Transverse colon (tissue), 4 donors: ENCODE data around the gene SPEF2. TPM values are rescaled to one million over a fixed set of nuclear protein-coding genes. Genes with fewer than 3 reads are reported as not detected.

Experiments used
- DNase-seq: peaks from one replicate; pipeline ENCODE4 v3.0.0-alpha.2; 2019
- H3K27ac ChIP-seq, 4 donors: fragments of 200-600 bp; sonication (generic); 2 replicates each; pipeline ENCODE4 v1.5.1; 2016 to 2018; ENCODE audit warnings: inconsistent platforms in 4 of 4
- H3K27me3 ChIP-seq: fragments of 200-600 bp; sonication (generic); 2 replicates; pipeline ENCODE4 v1.5.1; 2017; ENCODE audit warnings: inconsistent platforms
- H3K36me3 ChIP-seq, 4 donors: fragments of 200-600 bp; sonication (generic); 2 replicates each; pipeline ENCODE4 v1.5.1; 2017 to 2019; ENCODE audit warnings: inconsistent platforms in 4 of 4
- H3K4me1 ChIP-seq, 4 donors: fragments of 200-600 bp; sonication (generic); 2 replicates each; pipeline ENCODE4 v1.5.1; 2017 to 2020; ENCODE audit warnings: inconsistent platforms in 4 of 4
- H3K4me3 ChIP-seq, 4 donors: fragments of 200-600 bp; sonication (generic); 1 replicate in 1 of 4; 2 replicates in 3 of 4; pipeline versions ENCODE4 v1.5.1 to v1.6.1; 2017 to 2019; ENCODE audit warnings: inconsistent platforms in 4 of 4
- H3K9me3 ChIP-seq, 2 donors: fragments of 200-600 bp; sonication (generic); 2 replicates each; pipeline ENCODE4 v1.5.1; 2017 to 2019; ENCODE audit warnings: inconsistent platforms in 2 of 2
- EP300 ChIP-seq: sonication (generic); formaldehyde crosslinking; IDR thresholded peaks from one replicate; pipeline ENCODE4 v1.6.1; 2017; ENCODE audit warnings: antibody characterized with exemption, low read depth
- POLR2A ChIP-seq: fragments of 450-650 bp; IDR thresholded peaks from one replicate; pipeline ENCODE4 v1.6.1; 2016; ENCODE audit warnings: antibody characterized with exemption, mild to moderate bottlenecking, moderate library complexity
- POLR2AphosphoS5 ChIP-seq, 3 donors: sonication (generic); formaldehyde crosslinking; IDR thresholded peaks; one replicate each; pipeline ENCODE4 v1.6.1; 2016; ENCODE audit warnings: antibody characterized with exemption in 3 of 3
- WGBS, 2 donors: methylation state at CpG; one replicate each; pipeline ENCODE4 v1.1.5; 2018; ENCODE audit warnings: low coverage in 1 of 2; 5-methylcytosine and 5-hydroxymethylcytosine counted together
- in situ Hi-C, 4 donors: fragments of 200-750 bp; cut with MboI; loops; one replicate each; pipeline versions ENCODE4 v1.15.0 to v1.15.1; 2017; ENCODE audit warnings: low sequenced_read_pairs in 3 of 4, low pct_ligation_motif_present in 1 of 4, low pct_unique_long_range_greater_than_20kb in 1 of 4
- intact Hi-C: fragments of 100-400 bp; cut with DNase I; formaldehyde crosslinking; loops from one replicate; pipeline ENCODE4 v1.15.1; 2023; ENCODE audit warnings: low total_unique reads
- total RNA-seq, 4 donors: library from RNA; depleted of rRNA; stranded (reverse); fragments of >200 nt; gene quantifications; one replicate each; pipeline ENCODE4 v1.1.0, GENCODE V29; 2016
- TF ChIP-seq, protein P1 (sequence below), 5 experiments: fragments of 200-600 bp in 3 of 5; fragments of 450-650 bp in 2 of 5; sonication (generic) in 3 of 5; IDR thresholded peaks; 1 replicate in 2 of 5; 2 replicates in 3 of 5; pipeline ENCODE4 v1.5.1; 2016 to 2017; ENCODE audit warnings: antibody characterized with exemption in 5 of 5, inconsistent platforms in 3 of 5, mild to moderate bottlenecking in 2 of 5, moderate library complexity in 1 of 5

The SPEF2 gene
- total RNA-seq, 4 donors from 2014 or later: 2.4 to 9.4 (median 5.1) TPM; not detected in 1

GRCh38 chr5:35644543-35644942, 26.9 kb downstream of the SPEF2 start:
- H3K36me3 ChIP-seq: no peaks in the 10 kb centered on the region
- in situ Hi-C loops (loop anchor here in 1 of 4 donors (25.0 kb wide), 1 partner anchor 268 kb away; no protein-coding TSS in a partner anchor), intact Hi-C loops (no loop called here)
- WGBS, 2 donors: 97% methylated on average over 3 of the region's 3 CpGs; no CpG with 5 or more reads in 1 of the 2 donors
- H3K27ac ChIP-seq: no peak overlapping the region
- H3K27me3 ChIP-seq: no peaks in the 10 kb centered on the region
- H3K9me3 ChIP-seq: no peaks in the 10 kb centered on the region
- no peaks in the 10 kb centered on the region for H3K4me1 ChIP-seq
- H3K4me3 ChIP-seq: no peak overlapping the region
- TF ChIP-seq POLR2AphosphoS5 (IDR thresholded peaks at IDR 0.05): no peak
- no peak for TF ChIP-seq POLR2A
- TF ChIP-seq, protein P1, sequence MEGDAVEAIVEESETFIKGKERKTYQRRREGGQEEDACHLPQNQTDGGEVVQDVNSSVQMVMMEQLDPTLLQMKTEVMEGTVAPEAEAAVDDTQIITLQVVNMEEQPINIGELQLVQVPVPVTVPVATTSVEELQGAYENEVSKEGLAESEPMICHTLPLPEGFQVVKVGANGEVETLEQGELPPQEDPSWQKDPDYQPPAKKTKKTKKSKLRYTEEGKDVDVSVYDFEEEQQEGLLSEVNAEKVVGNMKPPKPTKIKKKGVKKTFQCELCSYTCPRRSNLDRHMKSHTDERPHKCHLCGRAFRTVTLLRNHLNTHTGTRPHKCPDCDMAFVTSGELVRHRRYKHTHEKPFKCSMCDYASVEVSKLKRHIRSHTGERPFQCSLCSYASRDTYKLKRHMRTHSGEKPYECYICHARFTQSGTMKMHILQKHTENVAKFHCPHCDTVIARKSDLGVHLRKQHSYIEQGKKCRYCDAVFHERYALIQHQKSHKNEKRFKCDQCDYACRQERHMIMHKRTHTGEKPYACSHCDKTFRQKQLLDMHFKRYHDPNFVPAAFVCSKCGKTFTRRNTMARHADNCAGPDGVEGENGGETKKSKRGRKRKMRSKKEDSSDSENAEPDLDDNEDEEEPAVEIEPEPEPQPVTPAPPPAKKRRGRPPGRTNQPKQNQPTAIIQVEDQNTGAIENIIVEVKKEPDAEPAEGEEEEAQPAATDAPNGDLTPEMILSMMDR (IDR thresholded peaks at IDR 0.05): no peak
- TF ChIP-seq EP300: no peak
- no peak for DNase-seq

- intact Hi-C loops (no loop called here), in situ Hi-C loops (loop anchor here in 1 of 4 donors (25.0 kb wide), 1 partner anchor 265 kb away; no protein-coding TSS in a partner anchor)
- Histone ChIP-seq H3K4me1 (no peaks in the 10 kb centered on the region), H3K9me3 (no peaks in the 10 kb centered on the region), H3K27me3 (no peaks in the 10 kb centered on the region), H3K4me3 (no peak overlapping the region), H3K36me3 (no peaks in the 10 kb centered on the region), H3K27ac (no peak overlapping the region)
- WGBS, 2 donors: 80% methylated on average over 1 of the region's 1 CpG; no CpG with 5 or more reads in 1 of the 2 donors
- DNase-seq: no peak
- TF ChIP-seq POLR2AphosphoS5 (IDR thresholded peaks at IDR 0.05) (no peak), POLR2A (no peak), EP300 (no peak)
- TF ChIP-seq, protein P1 (IDR thresholded peaks at IDR 0.05): no peak
These were observed 29.5 kb downstream of the SPEF2 start for GRCh38 chr5:35647128-35647527.

DNA sequence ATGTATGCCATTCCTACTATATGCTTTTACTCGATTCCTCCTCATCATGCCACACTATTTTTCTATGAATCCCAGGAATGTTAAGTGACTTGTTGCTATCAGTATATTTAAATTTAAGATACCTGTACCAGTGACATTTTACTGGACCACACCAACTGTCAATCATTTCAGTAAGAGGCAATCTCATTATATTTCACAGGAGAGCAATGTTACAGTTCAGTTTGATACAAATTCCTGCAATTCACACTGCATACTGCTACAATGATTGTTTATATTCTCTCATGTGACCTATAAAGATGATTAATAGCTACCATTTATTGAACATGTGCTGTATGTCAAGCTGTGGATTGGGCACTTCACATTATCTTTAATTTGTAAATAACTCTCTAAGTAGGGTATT, 30.0 kb downstream of the SPEF2 start:
- in situ Hi-C loops: loop anchor here in 1 of 4 donors (25.0 kb wide), 1 partner anchor 265 kb away; no protein-coding TSS in a partner anchor
- Histone ChIP-seq H3K27ac (no peak overlapping the region), H3K36me3 (no peaks in the 10 kb centered on the region), H3K4me3 (no peak overlapping the region), H3K27me3 (no peaks in the 10 kb centered on the region), H3K9me3 (no peaks in the 10 kb centered on the region), H3K4me1 (no peaks in the 10 kb centered on the region)
- TF ChIP-seq POLR2A: no peak
- no peak for TF ChIP-seq POLR2AphosphoS5 (IDR thresholded peaks at IDR 0.05)
- TF ChIP-seq, protein P1 (IDR thresholded peaks at IDR 0.05): no peak
- TF ChIP-seq EP300: no peak
- 79 to 100% methylated on average over 1 of the region's 1 CpG for WGBS, 2 donors
- DNase-seq: no peak
- intact Hi-C loops: no loop called here

- TF ChIP-seq POLR2AphosphoS5 (IDR thresholded peaks at IDR 0.05) (no peak), POLR2A (no peak)
- TF ChIP-seq, protein P1 (IDR thresholded peaks at IDR 0.05): peak in 4 of 5 experiments; percentile 21 to 41 (median 29)
- no peaks in the 10 kb centered on the region for H3K9me3 ChIP-seq
- peak; percentile 24 for DNase-seq
- no peak overlapping the region for H3K27ac ChIP-seq
- H3K4me1 ChIP-seq: no peaks in the 10 kb centered on the region
- 42 to 46% methylated on average over 2 to 4 of the region's 4 CpGs for WGBS, 2 donors
- H3K4me3 ChIP-seq: no peak overlapping the region
- no peaks in the 10 kb centered on the region for H3K27me3 ChIP-seq
- H3K36me3 ChIP-seq: no peaks in the 10 kb centered on the region
- in situ Hi-C loops (loop anchor here in 1 of 4 donors (25.0 kb wide), 1 partner anchor 261 kb away; no protein-coding TSS in a partner anchor), intact Hi-C loops (no loop called here)
These were observed 33.5 kb downstream of the SPEF2 start for GRCh38 chr5:35651002-35651756.
